Thoracic aorta (tissue), 2 donors: ENCODE results near the gene RMRP. TPM values are rescaled to one million over a fixed set of nuclear protein-coding genes. Genes with fewer than 3 reads are reported as not detected.

Experiments used
- ATAC-seq: fragments of 150-250 bp; one replicate; pipeline ENCODE4 v1.8.0; 2017; ENCODE audit warnings: low read depth; ENCODE audit not compliant: insufficient number of reproducible peaks, low FRiP score
- DNase-seq: peaks from one replicate; pipeline ENCODE4 v3.0.0-alpha.2; 2020; ENCODE audit warnings: low spot score
- H3K27ac ChIP-seq, 2 donors: fragments of 200-600 bp; sonication (generic); 1 replicate in 1 of 2; 2 replicates in 1 of 2; pipeline ENCODE4 v1.5.1; 2016; ENCODE audit warnings: mild to moderate bottlenecking in 2 of 2, moderate library complexity in 2 of 2
- H3K27me3 ChIP-seq: fragments of 200-600 bp; sonication (generic); replicated peaks from 2 replicates; pipeline ENCODE4 v1.6.0; 2016; ENCODE audit warnings: mild to moderate bottlenecking; ENCODE audit not compliant: insufficient read depth
- H3K36me3 ChIP-seq: fragments of 200-600 bp; sonication (generic); one replicate; pipeline ENCODE4 v1.5.1; 2016
- H3K4me1 ChIP-seq, 2 donors: fragments of 200-600 bp; sonication (generic); 1 replicate in 1 of 2; 2 replicates in 1 of 2; pipeline versions ENCODE4 v1.5.1 to v1.6.0; 2016; ENCODE audit warnings: low read depth in 2 of 2, mild to moderate bottlenecking in 1 of 2; ENCODE audit not compliant: control insufficient read depth in 1 of 2
- H3K4me3 ChIP-seq: fragments of 200-600 bp; sonication (generic); 2 replicates; pipeline ENCODE4 v1.5.1; 2016; ENCODE audit warnings: mild to moderate bottlenecking
- H3K9me3 ChIP-seq: fragments of 200-600 bp; sonication (generic); 2 replicates; pipeline ENCODE4 v1.5.1; 2016
- CTCF ChIP-seq: fragments of 200-600 bp; sonication (generic); IDR thresholded peaks from one replicate; pipeline ENCODE4 v1.5.1; 2019; ENCODE audit warnings: antibody characterized with exemption
- total RNA-seq, 2 donors: library from RNA; depleted of rRNA; stranded (reverse); fragments of >200 nt; gene quantifications; one replicate each; pipeline versions ENCODE4 v1.1.0 to v1.2.3, GENCODE V29; 2016

RMRP gene
- total RNA-seq, 2 donors from 2014 or later: 1,550 to 5,543 TPM

DNA sequence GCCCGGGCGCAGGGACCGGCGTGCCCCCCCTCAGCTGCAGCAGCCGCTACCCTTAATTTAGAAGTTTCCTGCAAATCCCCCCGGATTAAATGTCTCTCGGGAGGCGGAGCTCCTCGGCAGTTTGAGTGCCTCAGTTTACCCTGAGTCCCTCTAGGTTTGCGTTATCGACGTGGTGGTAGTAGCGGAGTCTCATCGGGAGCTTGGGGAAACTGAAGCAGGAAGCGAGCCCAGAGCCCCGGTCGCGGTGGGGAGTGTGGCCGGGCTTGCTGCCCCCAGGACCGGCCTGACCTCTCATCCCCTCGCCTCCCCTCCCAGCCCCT, 32.4 kb upstream of the RMRP start:
- H3K27ac ChIP-seq: peak overlapping the region; percentile 99 to 100

DNA sequence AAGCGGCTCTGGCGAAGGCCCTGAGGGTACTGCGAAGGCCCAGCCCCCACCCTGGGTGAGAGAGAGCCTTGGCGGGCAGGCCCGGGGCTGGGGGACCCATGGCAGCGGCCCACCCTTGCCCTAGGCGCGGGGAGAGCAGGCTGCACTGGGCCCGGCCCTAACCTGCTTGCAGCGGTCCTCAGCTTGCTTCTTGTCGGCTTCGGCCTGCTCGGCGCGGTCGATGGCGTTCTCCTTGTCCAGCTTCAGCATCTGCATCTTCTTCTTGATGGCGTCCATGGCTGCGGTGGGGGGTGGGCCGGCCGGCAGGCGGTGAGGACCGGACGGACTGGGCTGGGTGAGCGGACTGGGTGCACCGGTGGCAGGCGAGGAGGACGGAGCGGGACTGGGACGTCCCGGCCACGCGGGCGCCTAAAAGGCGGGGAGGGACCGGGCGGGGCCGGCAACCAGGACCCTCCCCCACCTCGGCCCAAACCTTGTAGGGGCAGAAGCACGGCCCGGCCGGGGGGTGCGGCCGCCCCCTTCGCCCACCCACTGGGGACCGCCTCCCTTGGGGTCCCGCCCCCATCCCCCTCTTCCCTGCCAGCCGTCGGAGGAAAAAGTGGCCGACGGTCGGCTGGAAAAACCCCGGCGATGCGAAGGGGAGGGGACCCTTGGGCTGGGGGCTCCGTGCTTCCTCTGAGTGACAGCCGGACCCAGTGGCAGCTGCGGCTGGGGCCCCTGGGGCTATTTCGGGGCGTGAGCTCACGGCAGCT, 31.9 kb upstream of the RMRP start, which contains the start of gene TPM2:
TPM2 (minus strand) TSS at position 384 of the 752 bp plus-strand sequence; CDS start at position 276, 108 bp downstream.
- H3K9me3 ChIP-seq: no peaks in the 10 kb centered on the region
- TF ChIP-seq CTCF: no peak
- H3K27me3 ChIP-seq: no peaks in the 10 kb centered on the region
- H3K36me3 ChIP-seq: peaks cover 40% of the 10 kb centered on the region
- H3K27ac ChIP-seq: peak within 1 kb of the TSS; percentile 99 to 100
- peaks cover 20 to 44% of the 10 kb centered on the region in 2 donors for H3K4me1 ChIP-seq
- peak within 1 kb of the TSS; percentile 94 for H3K4me3 ChIP-seq
- peak; percentile 62 for DNase-seq
- peak; percentile 47 for ATAC-seq

More for the DNA sequence above, 32.4 kb upstream of the RMRP start:
- H3K9me3 ChIP-seq: no peaks in the 10 kb centered on the region
- DNase-seq (no peak), ATAC-seq (no peak)
- H3K27me3 ChIP-seq: no peaks in the 10 kb centered on the region
- TF ChIP-seq CTCF: no peak
- peaks cover 19 to 43% of the 10 kb centered on the region in 2 donors for H3K4me1 ChIP-seq
- peak overlapping the region; percentile 94 for H3K4me3 ChIP-seq
- peaks cover 35% of the 10 kb centered on the region for H3K36me3 ChIP-seq

DNA sequence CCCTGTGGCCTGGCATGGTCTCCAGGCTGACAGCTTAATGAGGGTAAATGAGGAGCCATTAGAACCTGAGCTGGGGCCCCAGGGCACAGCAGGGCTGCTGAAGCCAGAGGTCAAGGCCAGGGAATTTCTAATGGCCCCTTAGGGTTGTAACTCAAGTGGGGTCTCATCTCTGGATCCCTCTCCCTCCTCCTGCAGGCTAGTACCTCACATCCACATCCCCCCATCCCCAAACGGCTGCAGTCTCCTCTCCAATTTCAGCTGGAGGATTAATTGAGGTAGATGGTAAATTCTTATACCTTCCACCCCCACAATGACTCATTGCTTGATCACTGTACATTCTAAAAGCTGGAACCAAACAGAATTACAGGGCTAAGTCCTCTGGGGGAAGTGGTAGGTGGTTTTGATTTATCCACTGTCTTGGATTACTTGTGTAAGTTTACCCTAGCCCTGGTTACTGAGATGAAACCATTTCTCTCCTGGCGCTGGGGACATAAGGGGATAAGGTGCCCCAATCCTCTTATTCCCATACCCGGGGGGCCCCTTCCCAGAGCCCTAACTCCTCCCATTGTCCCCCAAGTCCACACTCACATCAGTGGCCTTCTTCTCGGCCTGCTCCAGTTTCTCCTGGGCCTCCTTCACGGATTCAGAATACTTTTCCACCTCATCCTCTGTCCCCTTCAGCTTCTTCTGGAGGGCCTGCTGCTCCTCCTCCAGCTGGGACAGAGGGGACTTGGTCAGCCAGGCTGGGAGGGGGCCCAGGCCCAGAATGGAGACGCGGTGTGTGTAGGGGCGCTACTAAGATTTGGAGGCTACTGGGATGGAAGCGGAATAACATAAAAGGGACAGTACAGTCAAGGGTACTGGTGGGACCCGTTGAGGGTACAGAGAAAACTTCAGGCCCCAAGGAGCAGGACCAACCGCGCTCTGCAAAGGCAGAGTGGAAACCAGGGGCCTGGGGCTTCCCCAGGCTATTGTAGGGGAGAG, 31.0 kb upstream of the RMRP start:
- Histone ChIP-seq H3K4me1 (peaks cover 19 to 46% of the 10 kb centered on the region in 2 donors), H3K36me3 (peaks cover 49% of the 10 kb centered on the region), H3K27me3 (no peaks in the 10 kb centered on the region), H3K27ac (peak overlapping the region; percentile 99 to 100), H3K9me3 (no peaks in the 10 kb centered on the region), H3K4me3 (peak overlapping the region; percentile 94)
- no peak for ATAC-seq
- no peak for DNase-seq
- no peak for TF ChIP-seq CTCF

DNA sequence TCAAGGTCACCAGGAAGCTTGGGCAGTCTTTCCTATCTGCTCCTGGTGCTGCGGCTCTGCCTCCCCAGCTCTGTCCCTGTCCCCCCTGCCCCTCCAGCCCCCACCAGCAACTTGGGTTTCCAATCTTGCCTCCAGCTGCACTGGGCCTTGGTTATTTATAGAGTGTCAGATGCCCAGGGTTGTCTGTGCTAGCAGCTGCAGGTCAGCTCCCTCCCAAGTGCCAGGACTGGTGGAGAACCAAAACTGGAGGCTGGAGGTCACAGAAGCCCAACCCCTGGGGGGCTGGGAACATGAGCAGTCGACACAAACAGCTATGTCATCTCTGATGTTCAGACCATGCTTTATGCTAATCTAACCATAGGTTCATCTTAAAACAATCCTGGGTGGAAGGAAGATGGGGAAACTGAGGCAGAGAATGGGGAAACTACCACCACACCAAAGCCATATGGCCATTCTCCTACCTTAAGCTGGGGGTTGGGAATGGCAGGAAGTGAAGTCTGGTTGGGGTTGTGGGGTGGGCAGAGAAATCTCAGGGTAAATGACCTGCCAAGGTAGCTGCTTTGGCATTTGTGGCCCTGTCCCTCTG, 30.2 kb upstream of the RMRP start:
- Histone ChIP-seq H3K36me3 (peaks cover 57% of the 10 kb centered on the region), H3K27me3 (no peaks in the 10 kb centered on the region), H3K4me3 (peak overlapping the region; percentile 94), H3K9me3 (no peaks in the 10 kb centered on the region), H3K27ac (peak overlapping the region; percentile 99 to 100), H3K4me1 (peaks cover 16 to 46% of the 10 kb centered on the region in 2 donors)
- DNase-seq (no peak), ATAC-seq (no peak)
- no peak for TF ChIP-seq CTCF
